Neural cell (in vitro differentiated cells): ENCODE results near the gene MEGF6. TPM values are rescaled to one million over a fixed set of nuclear protein-coding genes. Genes with fewer than 3 reads are reported as not detected.

Experiments
- H2AFZ ChIP-seq: fragments of 200-600, 300-800 bp; sonication (generic), shearing (Covaris generic); 2 replicates; pipeline ENCODE4 v1.6.0; 2014; ENCODE audit warnings: low read depth, mild to moderate bottlenecking, antibody characterized with exemption, low read length, moderate library complexity
- H3F3A ChIP-seq: fragments of 200-600 bp; shearing (Covaris generic); 2 replicates; pipeline ENCODE4 v1.6.1; 2016; ENCODE audit warnings: mild to moderate bottlenecking, moderate library complexity, mixed read lengths, antibody characterized with exemption, low read length; ENCODE audit not compliant: insufficient read depth, poor library complexity, severe bottlenecking
- H3K27ac ChIP-seq: fragments of 200-600, 300-800 bp; sonication (generic), shearing (Covaris generic); 2 replicates; pipeline ENCODE4 v1.5.1; 2014; ENCODE audit warnings: mild to moderate bottlenecking, low read length, moderate library complexity
- H3K27me3 ChIP-seq: fragments of 300-800, 200-600 bp; sonication (generic), shearing (Covaris generic); 2 replicates; pipeline ENCODE4 v1.6.0; 2014; ENCODE audit warnings: mild to moderate bottlenecking, low read depth, low read length, moderate library complexity; ENCODE audit not compliant: insufficient read depth
- H3K36me3 ChIP-seq: fragments of 300-800, 200-600 bp; sonication (generic), shearing (Covaris generic); 2 replicates; pipeline ENCODE4 v1.5.1; 2014; ENCODE audit warnings: mild to moderate bottlenecking, antibody characterized with exemption, low read length, moderate library complexity; ENCODE audit not compliant: insufficient read depth
- H3K4me2 ChIP-seq: fragments of 300-800, 200-600 bp; sonication (generic), shearing (Covaris generic); 2 replicates; pipeline ENCODE4 v1.6.0; 2014; ENCODE audit warnings: mild to moderate bottlenecking, low read length
- H3K4me3 ChIP-seq: fragments of 300-800, 200-600 bp; sonication (generic), shearing (Covaris generic); 2 replicates; pipeline ENCODE4 v1.5.1; 2014; ENCODE audit warnings: mild to moderate bottlenecking, low read length, moderate library complexity
- H3K79me2 ChIP-seq: fragments of 200-600 bp; shearing (Covaris generic); replicated peaks from 2 replicates; pipeline ENCODE4 v1.6.0; 2014; ENCODE audit warnings: mild to moderate bottlenecking, low read length, moderate library complexity; ENCODE audit not compliant: insufficient read depth
- H3K9ac ChIP-seq: fragments of 300-800, 200-600 bp; sonication (generic), shearing (Covaris generic); 2 replicates; pipeline ENCODE4 v1.6.1; 2016; ENCODE audit warnings: mild to moderate bottlenecking, low read length, mixed read lengths
- H3K9me2 ChIP-seq: fragments of 200-600 bp; shearing (Covaris generic); 2 replicates; pipeline ENCODE4 v1.6.1; 2016; ENCODE audit warnings: mild to moderate bottlenecking, low read length, mixed read lengths; ENCODE audit not compliant: insufficient read depth
- H3K9me3 ChIP-seq: fragments of 200-600, 300-800 bp; sonication (generic), shearing (Covaris generic); 2 replicates; pipeline ENCODE4 v1.6.1; 2016; ENCODE audit warnings: mild to moderate bottlenecking, mixed run types, low read length, moderate library complexity, mixed read lengths
- H4K20me1 ChIP-seq: fragments of 200-600 bp; shearing (Covaris generic); 2 replicates; pipeline ENCODE4 v1.6.1; 2016; ENCODE audit warnings: mild to moderate bottlenecking, mixed run types; ENCODE audit not compliant: insufficient read depth
- EP300 ChIP-seq: fragments of 450-650 bp; conservative IDR thresholded peaks from 2 replicates; pipeline ENCODE4 v1.6.1; 2014; ENCODE audit warnings: antibody characterized with exemption, mild to moderate bottlenecking, moderate library complexity; ENCODE audit not compliant: poor library complexity, severe bottlenecking
- EZH2 ChIP-seq: fragments of 200-600, 300-800 bp; shearing (Covaris generic), sonication (generic); IDR thresholded peaks from 2 replicates; pipeline ENCODE4 v1.6.1; 2014; ENCODE audit warnings: antibody characterized with exemption, low read length, borderline replicate concordance, mild to moderate bottlenecking; ENCODE audit not compliant: insufficient read depth, poor library complexity, severe bottlenecking
- MXI1 ChIP-seq: fragments of 450-650 bp; conservative IDR thresholded peaks from 2 replicates; pipeline ENCODE4 v1.6.1; 2014; ENCODE audit warnings: antibody characterized with exemption, mild to moderate bottlenecking; ENCODE audit not compliant: poor library complexity, severe bottlenecking
- POLR2AphosphoS5 ChIP-seq: IDR thresholded peaks from 2 replicates; pipeline ENCODE4 v1.6.1; 2012
- RAD21 ChIP-seq: fragments of 450-650 bp; conservative IDR thresholded peaks from 2 replicates; pipeline ENCODE4 v1.6.1; 2014; ENCODE audit warnings: antibody characterized with exemption, mild to moderate bottlenecking, moderate library complexity
- SMC3 ChIP-seq: fragments of 450-650 bp; conservative IDR thresholded peaks from 2 replicates; pipeline ENCODE4 v1.6.1; 2014; ENCODE audit warnings: antibody characterized with exemption, mild to moderate bottlenecking, moderate library complexity; ENCODE audit not compliant: poor library complexity
- TAF1 ChIP-seq: IDR thresholded peaks from 2 replicates; pipeline ENCODE4 v1.6.1; 2012; ENCODE audit warnings: low read depth
- polyA plus RNA-seq: library from polyadenylated mRNA; depleted of rRNA; stranded (reverse); fragments of >200 nt; gene quantifications from 2 replicates; pipeline ENCODE4 v1.2.3, GENCODE V29; 2014
- TF ChIP-seq, protein P1 (sequence below): IDR thresholded peaks from 2 replicates; pipeline ENCODE4 v1.6.1; 2012; ENCODE audit warnings: borderline replicate concordance
- TF ChIP-seq, protein P2 (sequence below): fragments of 450-650 bp; IDR thresholded peaks from 2 replicates; pipeline ENCODE4 v1.5.1; 2014; ENCODE audit warnings: antibody characterized with exemption, mild to moderate bottlenecking, moderate library complexity; ENCODE audit not compliant: poor library complexity, severe bottlenecking

MEGF6 gene
- polyA plus RNA-seq, 1 donor from 2014 or later: 6.0 TPM

DNA sequence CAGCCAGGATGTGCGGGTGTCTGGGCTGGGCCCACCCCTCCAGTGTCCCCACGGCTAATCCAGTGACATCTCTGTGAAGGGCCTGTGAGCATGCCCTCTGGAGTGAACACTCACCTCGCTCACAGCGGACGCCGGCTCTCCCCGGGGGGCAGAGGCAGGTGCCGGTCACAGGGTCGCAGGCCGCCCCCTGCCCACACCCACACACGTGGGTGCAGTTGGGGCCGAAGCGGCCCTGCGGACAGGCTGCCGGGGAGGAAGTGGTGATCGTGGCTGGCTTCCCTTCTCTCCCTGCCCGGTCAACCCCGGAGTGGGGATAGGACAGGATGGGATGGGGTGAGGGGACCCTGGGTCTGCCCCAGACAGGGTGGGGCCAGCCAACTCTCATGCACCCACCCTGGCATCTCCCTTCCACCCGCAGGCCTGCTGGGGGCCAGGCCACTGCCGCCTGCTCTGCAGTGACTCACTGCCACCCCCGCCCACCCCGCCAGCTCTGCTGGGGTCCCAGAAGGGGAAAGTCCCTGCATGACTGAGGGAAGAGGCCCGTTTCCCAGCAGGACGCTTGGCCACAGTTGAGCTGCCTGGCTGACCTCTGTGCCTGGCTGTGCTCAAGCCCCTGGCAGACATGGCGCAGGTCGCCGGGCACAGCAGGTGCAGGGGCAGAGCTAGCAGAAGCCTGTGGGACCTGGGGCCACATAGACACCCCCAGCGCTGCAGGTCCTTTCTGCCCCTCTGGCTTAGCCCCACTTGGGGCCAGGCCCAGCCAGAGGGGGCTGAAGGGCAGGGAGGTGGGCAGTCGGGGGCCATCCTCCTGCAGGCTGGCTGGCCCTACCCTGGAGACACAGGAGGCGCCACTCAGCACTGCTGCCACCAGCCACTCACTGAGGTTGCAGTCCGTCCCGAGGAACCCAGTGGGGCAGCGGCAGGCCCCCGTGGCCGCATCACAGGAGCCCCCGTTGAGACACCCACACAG lies 115.2 kb downstream of the MEGF6 start:
- Histone ChIP-seq H3K79me2 (no peaks in the 10 kb centered on the region), H3K36me3 (no peaks in the 10 kb centered on the region), H4K20me1 (no peaks in the 10 kb centered on the region), H3K4me2 (no peak overlapping the region), H3F3A (no peaks in the 10 kb centered on the region), H3K9me2 (no peaks in the 10 kb centered on the region), H3K9ac (no peak overlapping the region), H3K9me3 (no peaks in the 10 kb centered on the region), H2AFZ (no peak overlapping the region), H3K4me3 (no peak overlapping the region), H3K27me3 (no peaks in the 10 kb centered on the region), H3K27ac (no peak overlapping the region)
- TF ChIP-seq, protein P1, sequence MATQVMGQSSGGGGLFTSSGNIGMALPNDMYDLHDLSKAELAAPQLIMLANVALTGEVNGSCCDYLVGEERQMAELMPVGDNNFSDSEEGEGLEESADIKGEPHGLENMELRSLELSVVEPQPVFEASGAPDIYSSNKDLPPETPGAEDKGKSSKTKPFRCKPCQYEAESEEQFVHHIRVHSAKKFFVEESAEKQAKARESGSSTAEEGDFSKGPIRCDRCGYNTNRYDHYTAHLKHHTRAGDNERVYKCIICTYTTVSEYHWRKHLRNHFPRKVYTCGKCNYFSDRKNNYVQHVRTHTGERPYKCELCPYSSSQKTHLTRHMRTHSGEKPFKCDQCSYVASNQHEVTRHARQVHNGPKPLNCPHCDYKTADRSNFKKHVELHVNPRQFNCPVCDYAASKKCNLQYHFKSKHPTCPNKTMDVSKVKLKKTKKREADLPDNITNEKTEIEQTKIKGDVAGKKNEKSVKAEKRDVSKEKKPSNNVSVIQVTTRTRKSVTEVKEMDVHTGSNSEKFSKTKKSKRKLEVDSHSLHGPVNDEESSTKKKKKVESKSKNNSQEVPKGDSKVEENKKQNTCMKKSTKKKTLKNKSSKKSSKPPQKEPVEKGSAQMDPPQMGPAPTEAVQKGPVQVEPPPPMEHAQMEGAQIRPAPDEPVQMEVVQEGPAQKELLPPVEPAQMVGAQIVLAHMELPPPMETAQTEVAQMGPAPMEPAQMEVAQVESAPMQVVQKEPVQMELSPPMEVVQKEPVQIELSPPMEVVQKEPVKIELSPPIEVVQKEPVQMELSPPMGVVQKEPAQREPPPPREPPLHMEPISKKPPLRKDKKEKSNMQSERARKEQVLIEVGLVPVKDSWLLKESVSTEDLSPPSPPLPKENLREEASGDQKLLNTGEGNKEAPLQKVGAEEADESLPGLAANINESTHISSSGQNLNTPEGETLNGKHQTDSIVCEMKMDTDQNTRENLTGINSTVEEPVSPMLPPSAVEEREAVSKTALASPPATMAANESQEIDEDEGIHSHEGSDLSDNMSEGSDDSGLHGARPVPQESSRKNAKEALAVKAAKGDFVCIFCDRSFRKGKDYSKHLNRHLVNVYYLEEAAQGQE: no peak
- TF ChIP-seq EZH2 (no peak), MXI1 (no peak), TAF1 (no peak), RAD21 (no peak), EP300 (no peak)

DNA sequence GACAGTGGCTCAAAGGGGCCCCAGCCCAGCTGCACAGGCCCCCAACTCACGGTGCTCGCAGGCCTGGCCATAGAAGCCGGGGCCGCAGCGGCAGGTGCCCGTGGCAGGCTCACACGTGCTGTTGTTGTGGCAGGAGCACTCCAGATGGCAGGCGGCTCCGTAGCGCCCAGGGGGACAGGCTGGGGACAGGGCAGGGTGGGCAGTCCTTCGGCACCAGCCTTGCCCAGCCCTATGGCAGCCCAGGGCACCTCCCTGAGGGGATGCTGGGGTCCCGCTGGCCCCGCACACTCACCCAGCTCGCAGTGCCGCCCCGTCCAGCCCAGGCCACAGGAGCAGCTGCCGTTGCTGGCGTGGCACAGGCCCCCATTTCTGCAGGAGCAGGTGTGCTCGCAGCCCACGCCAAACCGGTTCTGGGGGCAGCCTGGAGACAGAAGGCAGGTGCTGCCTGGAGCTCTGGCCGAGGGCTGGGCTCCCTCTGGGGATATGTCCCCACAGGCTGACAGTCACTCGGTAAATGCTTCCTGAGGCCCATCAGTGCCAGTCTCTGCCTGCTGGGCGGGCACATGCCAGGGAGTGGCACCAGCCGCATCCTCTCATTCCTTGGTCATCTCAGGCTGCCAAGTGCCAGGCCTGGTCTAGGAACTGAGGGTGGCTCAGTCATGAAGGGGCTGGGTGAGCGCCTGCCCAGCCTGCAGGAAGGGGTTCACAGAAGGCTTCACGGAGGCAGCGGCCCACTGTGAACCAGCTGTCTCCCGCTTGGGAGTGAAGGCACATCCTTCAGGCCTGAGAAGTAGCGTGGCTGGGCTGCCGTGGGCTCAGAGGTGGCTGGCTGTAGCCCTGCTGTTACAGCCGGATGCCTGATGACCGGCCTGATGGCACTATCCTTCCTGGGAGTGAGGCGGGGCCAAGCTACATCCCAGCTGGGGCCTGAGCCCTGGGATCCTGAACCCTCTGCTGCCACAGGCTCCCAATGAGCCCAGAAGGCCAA lies 116.7 kb downstream of the MEGF6 start:
- no peak overlapping the region for H3K4me3 ChIP-seq
- H3K27me3 ChIP-seq: no peaks in the 10 kb centered on the region
- no peak overlapping the region for H3K27ac ChIP-seq
- no peak overlapping the region for H3K9ac ChIP-seq
- H3F3A ChIP-seq: no peaks in the 10 kb centered on the region
- no peaks in the 10 kb centered on the region for H3K9me3 ChIP-seq
- H4K20me1 ChIP-seq: no peaks in the 10 kb centered on the region
- no peak for TF ChIP-seq EP300
- TF ChIP-seq EZH2: no peak
- TF ChIP-seq, protein P2, sequence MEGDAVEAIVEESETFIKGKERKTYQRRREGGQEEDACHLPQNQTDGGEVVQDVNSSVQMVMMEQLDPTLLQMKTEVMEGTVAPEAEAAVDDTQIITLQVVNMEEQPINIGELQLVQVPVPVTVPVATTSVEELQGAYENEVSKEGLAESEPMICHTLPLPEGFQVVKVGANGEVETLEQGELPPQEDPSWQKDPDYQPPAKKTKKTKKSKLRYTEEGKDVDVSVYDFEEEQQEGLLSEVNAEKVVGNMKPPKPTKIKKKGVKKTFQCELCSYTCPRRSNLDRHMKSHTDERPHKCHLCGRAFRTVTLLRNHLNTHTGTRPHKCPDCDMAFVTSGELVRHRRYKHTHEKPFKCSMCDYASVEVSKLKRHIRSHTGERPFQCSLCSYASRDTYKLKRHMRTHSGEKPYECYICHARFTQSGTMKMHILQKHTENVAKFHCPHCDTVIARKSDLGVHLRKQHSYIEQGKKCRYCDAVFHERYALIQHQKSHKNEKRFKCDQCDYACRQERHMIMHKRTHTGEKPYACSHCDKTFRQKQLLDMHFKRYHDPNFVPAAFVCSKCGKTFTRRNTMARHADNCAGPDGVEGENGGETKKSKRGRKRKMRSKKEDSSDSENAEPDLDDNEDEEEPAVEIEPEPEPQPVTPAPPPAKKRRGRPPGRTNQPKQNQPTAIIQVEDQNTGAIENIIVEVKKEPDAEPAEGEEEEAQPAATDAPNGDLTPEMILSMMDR: no peak
- TF ChIP-seq RAD21: no peak
- no peak for TF ChIP-seq SMC3
- TF ChIP-seq MXI1: no peak
- no peak for TF ChIP-seq POLR2AphosphoS5
- TF ChIP-seq TAF1: no peak
- TF ChIP-seq, protein P1: no peak
- H3K4me2 ChIP-seq: no peak overlapping the region
- H3K9me2 ChIP-seq: no peaks in the 10 kb centered on the region
- H2AFZ ChIP-seq: no peak overlapping the region
- no peaks in the 10 kb centered on the region for H3K79me2 ChIP-seq
- no peaks in the 10 kb centered on the region for H3K36me3 ChIP-seq
